ENCODE data around the gene HAND1. TPM values are rescaled to one million over a fixed set of nuclear protein-coding genes. Genes with fewer than 3 reads are reported as not detected.
"Not testable (repeated sequence)": the region's sequence is repeated elsewhere in the genome, so short reads cannot be mapped to it uniquely, and the experiment has no call there.

Gene HAND1
- total RNA-seq, 2 experiments from 2014 or later, result not detected

DNA sequence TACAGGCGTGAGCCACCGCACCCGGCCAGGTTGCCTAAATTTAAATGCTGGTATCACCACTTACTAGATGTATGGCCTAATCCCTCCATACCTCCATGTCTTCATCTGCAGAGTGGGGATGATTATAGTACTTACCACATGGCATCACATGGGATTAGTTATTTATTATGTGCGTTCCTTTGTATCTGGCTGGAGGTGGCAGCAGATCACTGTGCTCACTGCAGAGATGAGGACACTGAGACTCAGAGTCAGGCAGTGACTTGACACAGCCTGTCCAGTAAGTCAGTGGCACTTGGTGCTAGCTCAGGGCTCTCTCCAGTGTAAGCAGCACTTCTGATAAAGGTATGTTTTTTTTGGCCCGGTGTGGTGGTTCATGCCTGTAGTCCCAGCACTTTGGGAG lies 38.4 kb upstream of the HAND1 start:
- no peaks in the 10 kb centered on the region for H3K36me3 Mint-ChIP-seq (ENCODE audit: low read depth)
- H3K9me3 Mint-ChIP-seq, result no peaks in the 10 kb centered on the region
- no peak for DNase-seq
- CTCF ChIA-PET, result no interaction called here
- POLR2A ChIA-PET, result no interaction called here
- H3K4me1 Mint-ChIP-seq, result peaks cover 13% of the 10 kb centered on the region
- H3K4me3 Mint-ChIP-seq, result no peak overlapping the region
- no peak overlapping the region for H3K27ac Mint-ChIP-seq
- H3K27me3 Mint-ChIP-seq, result peaks cover 31% of the 10 kb centered on the region

DNA sequence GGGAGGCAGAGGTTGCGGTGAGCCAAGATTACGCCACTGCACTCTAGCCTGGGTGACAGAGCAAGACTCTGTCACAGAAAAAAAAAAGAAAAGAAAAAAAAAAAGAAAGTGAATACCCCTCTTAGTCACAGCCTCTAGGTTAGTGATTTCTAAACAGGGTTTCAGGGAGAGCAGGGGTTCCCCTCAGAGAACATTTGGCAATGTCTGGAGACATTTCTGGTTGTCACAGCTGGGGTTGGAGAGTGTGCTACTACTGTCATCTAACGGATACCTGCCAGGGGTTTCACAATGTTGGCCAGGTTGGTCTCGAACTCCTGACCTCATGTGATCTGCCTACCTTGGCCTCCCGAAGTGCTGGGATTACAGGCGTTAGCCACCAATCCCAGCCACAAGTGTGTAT lies 37.5 kb upstream of the HAND1 start:
- DNase-seq; H3K9me3 Mint-ChIP-seq; CTCF ChIA-PET; H3K4me3 Mint-ChIP-seq; POLR2A ChIA-PET; H3K36me3 Mint-ChIP-seq (ENCODE audit: low read depth); H3K27ac Mint-ChIP-seq: not testable (repeated sequence)
- peaks cover 13% of the 10 kb centered on the region for H3K4me1 Mint-ChIP-seq
- H3K27me3 Mint-ChIP-seq, result peaks cover 26% of the 10 kb centered on the region

GRCh38 chr5:154514331-154514730 lies 36.3 kb upstream of the HAND1 start:
- Mint-ChIP-seq H3K9me3 (no peaks in the 10 kb centered on the region), H3K4me3 (no peak overlapping the region), H3K4me1 (peaks cover 13% of the 10 kb centered on the region), H3K27ac (no peak overlapping the region), H3K27me3 (peaks cover 23% of the 10 kb centered on the region), H3K36me3 (ENCODE audit: low read depth) (no peaks in the 10 kb centered on the region)
- CTCF ChIA-PET, result no interaction called here
- POLR2A ChIA-PET, result no interaction called here
- no peak for DNase-seq

DNA sequence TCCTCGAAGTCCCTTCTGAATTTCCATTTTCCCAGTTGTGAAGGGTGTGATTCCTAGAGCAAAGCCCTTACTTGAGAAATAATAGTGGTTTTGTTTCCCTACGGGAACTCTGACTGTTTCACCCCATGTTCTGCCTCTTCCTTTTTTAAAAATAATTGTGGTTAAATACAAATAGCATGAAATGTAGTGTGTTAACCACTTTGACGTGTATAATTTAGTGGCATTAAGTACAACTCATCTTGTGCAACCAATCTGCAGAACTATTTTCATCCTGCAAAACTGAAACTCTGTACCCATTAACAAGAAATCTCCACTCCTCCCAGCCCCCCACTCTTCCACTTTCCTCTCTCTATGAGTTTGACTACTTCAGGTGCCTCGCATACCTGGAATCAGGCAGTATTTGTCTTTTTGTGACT lies 35.6 kb upstream of the HAND1 start:
- ChIA-PET POLR2A (no interaction called here), CTCF (no interaction called here)
- no peak for DNase-seq
- Mint-ChIP-seq H3K4me3 (no peak overlapping the region), H3K27ac (no peak overlapping the region), H3K27me3 (peaks cover 25% of the 10 kb centered on the region), H3K9me3 (no peaks in the 10 kb centered on the region), H3K4me1 (peaks cover 13% of the 10 kb centered on the region), H3K36me3 (ENCODE audit: low read depth) (no peaks in the 10 kb centered on the region)

DNA sequence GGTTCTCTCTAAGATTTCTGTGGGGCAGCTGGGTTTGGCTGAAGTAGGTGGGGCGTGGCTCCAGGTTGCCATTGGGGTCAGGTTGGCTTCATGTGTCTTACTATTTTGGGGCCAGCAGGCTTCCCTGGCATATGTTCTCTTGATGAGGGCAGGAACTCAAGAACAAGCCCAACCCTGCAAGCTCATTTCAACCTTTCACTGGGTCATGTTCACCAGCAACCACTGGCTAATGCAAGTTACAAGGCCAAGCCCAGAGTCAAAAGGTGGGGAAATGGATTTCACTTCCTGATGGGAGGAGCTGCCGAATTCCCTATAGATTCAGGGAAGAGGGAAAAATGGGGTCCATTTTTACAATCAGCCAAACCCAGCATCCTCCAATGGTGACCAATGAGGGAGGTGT lies 34.0 kb upstream of the HAND1 start:
- H3K4me1 Mint-ChIP-seq, result peaks cover 13% of the 10 kb centered on the region
- no peaks in the 10 kb centered on the region for H3K9me3 Mint-ChIP-seq
- no peak for DNase-seq
- CTCF ChIA-PET, result interaction anchor here (1.3 to 1.7 kb wide), 3 partner anchors 9 to 16 kb away, joined by 3 to 9 read pairs (median 4); no protein-coding TSS in a partner anchor
- H3K4me3 Mint-ChIP-seq, result no peak overlapping the region
- H3K27ac Mint-ChIP-seq, result no peak overlapping the region
- no peaks in the 10 kb centered on the region for H3K36me3 Mint-ChIP-seq (ENCODE audit: low read depth)
- peaks cover 30% of the 10 kb centered on the region for H3K27me3 Mint-ChIP-seq
- POLR2A ChIA-PET, result no interaction called here

- Mint-ChIP-seq H3K4me3 (no peak overlapping the region), H3K9me3 (no peaks in the 10 kb centered on the region), H3K4me1 (peaks cover 13% of the 10 kb centered on the region), H3K27ac (no peak overlapping the region), H3K36me3 (ENCODE audit: low read depth) (no peaks in the 10 kb centered on the region), H3K27me3 (peaks cover 32% of the 10 kb centered on the region)
- CTCF ChIA-PET, result no interaction called here
- DNase-seq, result no peak
- POLR2A ChIA-PET, result no interaction called here
These were observed 31.9 kb upstream of the HAND1 start for GRCh38 chr5:154509784-154510555.

- no peak for DNase-seq
- no peaks in the 10 kb centered on the region for H3K36me3 Mint-ChIP-seq (ENCODE audit: low read depth)
- H3K9me3 Mint-ChIP-seq, result no peaks in the 10 kb centered on the region
- POLR2A ChIA-PET, result no interaction called here
- no peak overlapping the region for H3K4me3 Mint-ChIP-seq
- peaks cover 18% of the 10 kb centered on the region for H3K27me3 Mint-ChIP-seq
- H3K27ac Mint-ChIP-seq, result no peak overlapping the region
- no peaks in the 10 kb centered on the region for H3K4me1 Mint-ChIP-seq
- CTCF ChIA-PET, result no interaction called here
These were observed 30.1 kb upstream of the HAND1 start for GRCh38 chr5:154508114-154508513.

GRCh38 chr5:154506716-154507080 lies 28.7 kb upstream of the HAND1 start:
- ChIA-PET POLR2A (no interaction called here), CTCF (no interaction called here)

GRCh38 chr5:154506049-154506715 lies 28.2 kb upstream of the HAND1 start:
- no peak for DNase-seq
- ChIA-PET CTCF (interaction anchor here (0.6 kb wide), 1 partner anchor 44 kb away, joined by 3 read pairs; no protein-coding TSS in a partner anchor), POLR2A (no interaction called here)
- H3K9me3 Mint-ChIP-seq, result no peaks in the 10 kb centered on the region
- no peak overlapping the region for H3K4me3 Mint-ChIP-seq
- no peak overlapping the region for H3K27ac Mint-ChIP-seq
- no peaks in the 10 kb centered on the region for H3K36me3 Mint-ChIP-seq (ENCODE audit: low read depth)
- H3K4me1 Mint-ChIP-seq, result no peaks in the 10 kb centered on the region
- peaks cover 22% of the 10 kb centered on the region for H3K27me3 Mint-ChIP-seq

More at GRCh38 chr5:154506716-154507080, 28.7 kb upstream of the HAND1 start:
- H3K27me3 Mint-ChIP-seq, result peaks cover 21% of the 10 kb centered on the region
- no peaks in the 10 kb centered on the region for H3K36me3 Mint-ChIP-seq (ENCODE audit: low read depth)
- no peaks in the 10 kb centered on the region for H3K9me3 Mint-ChIP-seq
- H3K27ac Mint-ChIP-seq, result no peak overlapping the region
- no peaks in the 10 kb centered on the region for H3K4me1 Mint-ChIP-seq
- DNase-seq, result no peak
- no peak overlapping the region for H3K4me3 Mint-ChIP-seq

DNA sequence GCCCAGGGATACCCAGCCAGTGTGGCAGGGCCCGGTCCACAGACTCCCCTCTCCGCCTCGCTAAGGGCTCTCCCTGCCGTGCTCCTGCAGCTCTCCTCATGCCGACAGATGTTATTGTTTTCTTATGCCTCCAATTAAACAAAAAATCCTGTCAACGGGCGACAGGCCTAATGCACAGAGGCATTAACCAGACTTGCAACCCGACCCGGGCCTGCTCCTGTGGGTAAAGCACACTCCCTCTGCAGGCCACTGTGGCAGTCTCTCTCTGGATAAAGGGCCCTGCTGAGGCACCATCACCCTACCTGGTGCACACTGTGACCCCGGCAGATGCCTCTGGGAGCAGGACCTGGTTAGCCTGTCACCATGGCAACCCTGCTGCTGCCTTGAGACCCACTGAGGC lies 27.5 kb upstream of the HAND1 start:
- H3K4me1 Mint-ChIP-seq, result no peaks in the 10 kb centered on the region
- peaks cover 22% of the 10 kb centered on the region for H3K27me3 Mint-ChIP-seq
- no peaks in the 10 kb centered on the region for H3K36me3 Mint-ChIP-seq (ENCODE audit: low read depth)
- H3K9me3 Mint-ChIP-seq, result no peaks in the 10 kb centered on the region
- CTCF ChIA-PET, result no interaction called here
- DNase-seq, result no peak
- H3K27ac Mint-ChIP-seq, result no peak overlapping the region
- POLR2A ChIA-PET, result no interaction called here
- no peak overlapping the region for H3K4me3 Mint-ChIP-seq

DNA sequence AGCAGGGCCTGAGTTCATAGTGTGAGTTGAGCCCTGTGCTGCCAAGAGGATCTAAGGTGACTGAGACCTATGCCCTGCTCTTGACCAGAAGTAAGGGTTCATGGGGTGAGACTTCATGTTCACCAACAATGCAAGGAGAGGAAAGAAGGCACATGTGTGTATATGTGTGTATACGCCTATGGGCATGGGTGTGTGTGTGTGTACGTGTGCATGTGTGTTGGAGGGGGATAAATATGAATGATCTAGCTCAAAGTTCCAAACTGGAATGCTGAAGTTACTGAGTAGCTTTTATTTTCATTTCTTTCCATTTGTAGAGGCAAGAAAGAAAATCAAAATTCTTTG lies 25.6 kb upstream of the HAND1 start:
- no peaks in the 10 kb centered on the region for H3K4me1 Mint-ChIP-seq
- no peaks in the 10 kb centered on the region for H3K9me3 Mint-ChIP-seq
- H3K27me3 Mint-ChIP-seq, result peaks cover 19% of the 10 kb centered on the region

GRCh38 chr5:154502180-154502579 lies 24.2 kb upstream of the HAND1 start:
- H3K4me1 Mint-ChIP-seq, result no peaks in the 10 kb centered on the region
- CTCF ChIA-PET, result no interaction called here
- no peak overlapping the region for H3K27ac Mint-ChIP-seq
- peaks cover 17% of the 10 kb centered on the region for H3K27me3 Mint-ChIP-seq
- H3K36me3 Mint-ChIP-seq (ENCODE audit: low read depth), result no peaks in the 10 kb centered on the region
- POLR2A ChIA-PET, result no interaction called here
- no peak overlapping the region for H3K4me3 Mint-ChIP-seq
- no peak for DNase-seq
- no peaks in the 10 kb centered on the region for H3K9me3 Mint-ChIP-seq

More for the DNA sequence above, 25.6 kb upstream of the HAND1 start:
- ChIA-PET CTCF (interaction anchor here (0.6 kb wide), 1 partner anchor 110 kb away, joined by 3 read pairs; no protein-coding TSS in a partner anchor), POLR2A (no interaction called here)
- Mint-ChIP-seq H3K27ac (no peak overlapping the region), H3K36me3 (ENCODE audit: low read depth) (no peaks in the 10 kb centered on the region), H3K4me3 (no peak overlapping the region)
- no peak for DNase-seq

GRCh38 chr5:154501566-154501965 lies 23.5 kb upstream of the HAND1 start:
- no peaks in the 10 kb centered on the region for H3K4me1 Mint-ChIP-seq
- H3K27ac Mint-ChIP-seq, result no peak overlapping the region
- ChIA-PET CTCF (no interaction called here), POLR2A (no interaction called here)
- H3K27me3 Mint-ChIP-seq, result peaks cover 15% of the 10 kb centered on the region
- no peak for DNase-seq
- no peaks in the 10 kb centered on the region for H3K9me3 Mint-ChIP-seq
- no peaks in the 10 kb centered on the region for H3K36me3 Mint-ChIP-seq (ENCODE audit: low read depth)
- no peak overlapping the region for H3K4me3 Mint-ChIP-seq

GRCh38 chr5:154498994-154499393 lies 21.0 kb upstream of the HAND1 start:
- Mint-ChIP-seq H3K27ac (no peak overlapping the region), H3K27me3 (peaks cover 26% of the 10 kb centered on the region), H3K4me3 (no peak overlapping the region), H3K4me1 (no peaks in the 10 kb centered on the region), H3K9me3 (no peaks in the 10 kb centered on the region), H3K36me3 (ENCODE audit: low read depth) (no peaks in the 10 kb centered on the region)
- CTCF ChIA-PET, result no interaction called here
- POLR2A ChIA-PET, result no interaction called here
- no peak for DNase-seq
